HG03095 (cell line): ENCODE results near the gene SPATA25.
"Not testable (repeated sequence)": the region's sequence is repeated elsewhere in the genome, so short reads cannot be mapped to it uniquely, and the experiment has no call there.

Experiments
- ATAC-seq: cut with Tn5 transposase; IDR thresholded peaks from one replicate; pipeline ENCODE4 v1.9.1; 2021; ENCODE audit warnings: moderate library complexity; ENCODE audit not compliant: unreplicated experiment

The SPATA25 gene

DNA sequence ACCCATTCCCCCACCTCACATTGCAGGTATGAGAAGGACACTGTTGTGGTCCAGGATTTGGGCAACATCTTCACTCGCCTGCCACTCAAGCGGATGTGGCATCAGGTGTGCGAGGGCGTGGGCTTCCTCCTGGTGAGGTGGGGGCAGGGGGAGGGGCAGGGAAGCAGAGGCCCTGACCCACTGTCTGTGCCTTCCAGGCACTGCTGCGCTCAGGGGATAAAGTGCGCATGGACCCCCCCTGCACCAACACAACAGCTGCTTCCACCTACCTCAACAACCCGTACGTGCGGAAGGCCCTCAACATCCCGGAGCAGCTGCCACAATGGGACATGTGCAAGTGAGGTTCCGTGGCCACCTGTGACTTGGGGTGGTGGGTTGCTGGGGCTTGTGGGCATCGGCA is 7.4 kb upstream of the SPATA25 start:
- no peak for ATAC-seq

DNA sequence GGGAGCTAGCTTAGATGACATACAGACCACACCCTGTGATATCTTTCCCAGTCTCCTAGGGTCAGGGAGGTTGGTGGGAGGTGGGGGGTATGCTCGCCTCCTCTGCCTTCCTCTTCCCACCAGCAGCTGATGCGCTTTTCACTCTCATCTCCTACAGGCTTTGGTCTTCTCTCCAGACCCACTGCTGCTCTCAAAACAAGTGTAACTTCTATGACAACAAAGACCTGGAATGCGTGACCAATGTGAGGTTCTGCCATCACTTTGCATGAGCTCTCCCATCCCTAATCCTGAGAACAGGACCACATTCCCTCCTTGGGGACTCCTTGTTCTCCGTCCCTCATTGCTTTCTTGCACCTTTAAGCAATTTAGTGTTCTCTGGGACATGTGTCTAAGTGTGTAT is 6.4 kb upstream of the SPATA25 start:
- no peak for ATAC-seq

- ATAC-seq, result no peak
Observed at GRCh38 chr20:45892828-45893500, 5.5 kb upstream of the SPATA25 start.

- ATAC-seq, result no peak
Observed at GRCh38 chr20:45892049-45892825, 4.8 kb upstream of the SPATA25 start.

GRCh38 chr20:45890985-45891983 is 3.9 kb upstream of the SPATA25 start, which contains the start of the genes CTSA and NEURL2:
Gene CTSA (plus strand): TSS chr20:45891335. CDS start chr20:45891569, 234 bp downstream.
Gene NEURL2 (minus strand): TSS chr20:45891208. CDS start chr20:45890991, 217 bp downstream.
- peak; percentile 68 for ATAC-seq

- ATAC-seq, result no peak
Observed at GRCh38 chr20:45890077-45890984, 2.9 kb upstream of the SPATA25 start.

DNA sequence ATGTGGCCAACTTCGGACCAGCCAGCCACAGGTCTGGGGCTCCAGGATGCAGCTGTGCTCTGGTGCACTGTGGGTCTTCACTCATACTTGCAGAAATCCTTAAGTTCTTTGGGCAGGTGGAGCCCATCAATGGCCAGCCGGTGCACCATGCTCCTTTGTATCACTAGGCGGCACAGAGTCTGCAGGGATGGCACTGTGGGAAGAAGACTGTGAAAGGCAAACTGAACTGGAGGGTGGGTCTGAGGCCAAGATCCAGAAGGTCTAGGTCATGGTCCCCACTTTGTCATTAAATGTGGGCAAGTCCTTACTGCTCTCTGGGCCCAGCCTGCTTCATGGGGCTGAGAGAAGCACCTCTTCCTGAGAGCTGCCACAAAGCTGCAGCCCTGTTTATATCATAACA is 1.3 kb upstream of the SPATA25 start:
- no peak for ATAC-seq

GRCh38 chr20:45886590-45887345 is 654 bp downstream of the SPATA25 start:
- ATAC-seq, result no peak

DNA sequence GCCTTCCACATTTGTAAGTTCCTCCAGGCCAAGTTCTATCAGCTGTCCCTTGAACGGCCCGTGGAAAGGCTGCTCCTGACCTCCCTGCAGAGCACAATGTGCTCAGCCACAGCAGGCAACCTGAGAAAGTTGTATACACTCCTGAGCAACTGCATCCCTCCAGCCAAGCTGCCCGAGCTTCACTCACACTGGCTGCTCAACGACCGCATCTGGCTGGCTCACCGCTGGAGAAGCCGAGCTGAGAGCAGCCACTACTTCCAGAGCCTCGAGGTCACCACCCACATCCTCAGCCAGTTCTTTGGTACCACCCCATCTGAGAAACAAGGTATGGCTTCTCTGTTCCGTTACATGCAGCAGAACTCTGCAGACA is 4.3 kb downstream of the SPATA25 start:
- no peak for ATAC-seq

DNA sequence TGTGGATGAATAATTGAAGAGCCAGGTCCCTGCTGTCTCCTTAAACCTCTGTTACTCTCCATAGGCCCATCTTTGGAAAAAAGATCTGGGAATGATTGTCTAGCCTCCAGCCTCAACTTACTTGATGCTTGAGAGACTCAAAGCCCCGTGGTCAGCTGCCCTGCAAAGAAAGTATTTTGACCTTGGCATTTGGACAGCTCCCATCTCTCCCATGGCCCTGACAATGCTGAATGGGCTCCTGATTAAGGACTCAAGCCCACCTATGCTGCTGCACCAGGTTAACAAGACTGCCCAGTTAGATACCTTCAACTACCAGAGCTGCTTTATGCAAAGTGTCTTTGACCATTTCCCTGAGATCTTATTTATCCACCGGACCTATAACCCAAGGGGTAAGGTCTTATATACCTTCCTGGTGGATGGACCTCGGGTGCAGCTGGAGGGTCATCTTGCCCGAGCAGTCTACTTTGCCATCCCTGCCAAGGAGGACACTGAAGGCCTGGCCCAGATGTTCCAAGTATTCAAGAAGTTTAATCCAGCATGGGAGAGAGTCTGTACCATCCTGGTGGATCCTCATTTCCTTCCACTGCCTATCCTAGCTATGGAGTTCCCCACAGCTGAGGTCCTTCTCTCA is 4.8 kb downstream of the SPATA25 start:
- no peak for ATAC-seq

- peak; percentile 91 for ATAC-seq
Observed at GRCh38 chr20:45880988-45881788, 6.2 kb downstream of the SPATA25 start, which contains the start of gene ZSWIM1. Gene ZSWIM1 (plus strand): TSS chr20:45881227. CDS start chr20:45882593, 1,366 bp downstream.

GRCh38 chr20:45878076-45878761 is 9.2 kb downstream of the SPATA25 start:
- ATAC-seq, result no peak

DNA sequence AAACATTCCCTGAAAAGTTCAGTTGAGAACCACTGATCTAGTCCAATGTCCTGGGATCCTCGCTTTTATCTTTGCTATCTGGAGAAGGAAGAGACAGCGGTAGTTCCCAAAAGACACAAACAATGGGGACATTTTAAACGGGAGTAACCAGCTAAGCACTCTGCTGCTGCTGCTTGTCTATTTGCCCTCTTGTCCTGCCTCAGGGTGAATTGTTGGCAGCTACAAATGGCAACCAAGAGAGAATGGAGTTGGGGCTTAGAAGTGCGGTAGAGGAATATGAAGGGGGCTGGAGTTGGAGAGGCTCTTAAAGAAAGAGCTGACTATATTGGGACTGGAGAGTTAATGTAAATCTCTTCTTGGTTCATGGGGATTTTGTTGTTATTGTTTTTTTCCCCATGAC is 12.8 kb downstream of the SPATA25 start:
- ATAC-seq, result no peak

- ATAC-seq, result not testable (repeated sequence)
Observed at GRCh38 chr20:45874104-45874481, 13.3 kb downstream of the SPATA25 start.

DNA sequence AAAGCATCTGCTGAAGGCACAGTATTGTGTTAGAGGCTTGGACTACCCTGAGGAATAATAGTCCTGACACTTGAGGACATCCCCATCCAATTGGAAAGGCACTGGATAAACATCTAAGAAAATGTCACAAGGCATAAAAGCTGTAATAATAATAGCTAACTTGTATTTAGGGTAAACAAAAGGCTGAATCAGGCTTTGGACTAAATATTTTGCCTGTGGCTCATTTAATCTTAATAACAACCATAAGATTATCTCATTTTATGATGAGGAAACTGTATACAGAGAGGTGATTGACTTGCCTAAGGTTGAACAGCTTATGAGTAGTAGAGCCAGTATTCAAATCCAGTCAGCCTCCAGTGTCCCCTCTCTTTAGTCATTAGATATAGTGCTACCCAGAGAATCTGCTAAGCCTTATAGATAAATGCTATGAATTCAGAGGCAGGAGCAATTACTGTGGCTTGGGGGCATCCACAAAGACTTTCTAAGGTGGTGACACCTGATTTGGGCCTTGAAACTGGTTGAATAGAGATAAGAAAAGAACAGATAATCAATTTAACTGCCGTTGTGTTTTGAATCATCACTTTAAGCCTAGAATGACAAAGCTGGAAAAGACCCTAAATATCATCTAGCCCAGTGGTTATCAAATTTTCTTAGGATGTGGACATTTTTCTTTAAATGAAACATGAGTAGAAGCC is 13.9 kb downstream of the SPATA25 start:
- no peak for ATAC-seq

- ATAC-seq, result no peak
Observed at GRCh38 chr20:45872626-45873025, 14.8 kb downstream of the SPATA25 start.

DNA sequence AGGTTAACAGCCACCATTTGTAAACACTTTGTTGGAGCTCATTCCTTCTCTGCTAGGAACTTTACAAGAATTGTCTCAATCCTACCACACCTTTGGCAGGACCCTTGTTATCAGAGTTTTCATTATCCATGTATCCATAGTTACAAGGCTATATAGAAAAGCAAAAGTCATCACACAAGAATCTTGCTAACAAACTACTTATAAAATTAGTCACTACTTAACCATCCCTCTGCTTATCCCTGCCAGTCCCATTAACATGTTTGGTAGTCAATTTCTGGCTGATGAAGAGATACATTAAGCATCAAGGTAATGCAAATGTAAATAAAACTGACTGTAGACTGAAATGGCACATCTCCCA is 19.6 kb downstream of the SPATA25 start:
- ATAC-seq, result no peak
